Panc1 (cell line): ENCODE data around the gene SHB. TPM values are rescaled to one million over a fixed set of nuclear protein-coding genes. Genes with fewer than 3 reads are reported as not detected.

Source experiments
- ATAC-seq: fragments of 200-7000 bp; cut with Tn5 transposase; 2 replicates; pipeline ENCODE4 v1.9.1; 2020; ENCODE audit warnings: mild to moderate bottlenecking, moderate library complexity
- BruUV-seq: library from RNA; stranded (reverse); fragments of 400-500 nt; replicated peaks from 2 replicates; lab custom pipeline; 2021; lab: Mats Ljungman, UMichigan
- CTCF ChIA-PET: fragments of 300-600 bp; sonication (Branson Sonifier 250); formaldehyde crosslinking; loops from one replicate; lab custom pipeline; 2022; ENCODE audit warnings: antibody characterized with exemption; lab: Charles Lee
- POLR2A ChIA-PET: fragments of 300-600 bp; sonication (Branson Sonifier 250); formaldehyde crosslinking; loops from one replicate; lab custom pipeline; 2022; ENCODE audit warnings: antibody characterized with exemption; lab: Charles Lee
- DNase-seq: peaks from one replicate; pipeline ENCODE4 v3.0.0-alpha.2; 2010; ENCODE audit warnings: low read depth, low spot score
- H3K27ac ChIP-seq: 2 replicates; pipeline ENCODE4 v1.5.1; 2011; ENCODE audit warnings: mild to moderate bottlenecking, low read length, inconsistent platforms
- H3K27me3 ChIP-seq: fragments of 200-500 bp; sonication (Bioruptor generic); 2 replicates; pipeline ENCODE4 v1.6.0; 2014; ENCODE audit warnings: low read length, inconsistent platforms; ENCODE audit not compliant: control insufficient read depth, insufficient read depth
- H3K36me3 ChIP-seq: fragments of 200-500 bp; sonication (Bioruptor generic); 2 replicates; pipeline ENCODE4 v1.5.1; 2014; ENCODE audit warnings: inconsistent platforms, mild to moderate bottlenecking, low read length, moderate library complexity; ENCODE audit not compliant: control insufficient read depth, insufficient read depth
- H3K4me1 ChIP-seq: 2 replicates; pipeline ENCODE4 v1.5.1; 2011; ENCODE audit warnings: inconsistent platforms, mild to moderate bottlenecking, low read length, moderate library complexity; ENCODE audit not compliant: control insufficient read depth, insufficient read depth
- H3K4me3 ChIP-seq, 2 experiments: 2 replicates each; pipeline ENCODE4 v1.5.1; 2011 to 2012; ENCODE audit warnings: low read depth in 2 of 2, low read length in 2 of 2, mild to moderate bottlenecking in 2 of 2, inconsistent platforms in 1 of 2, moderate library complexity in 1 of 2
- H3K9me3 ChIP-seq: fragments of 200-500 bp; sonication (Bioruptor generic); 2 replicates; pipeline ENCODE4 v1.5.1; 2014; ENCODE audit warnings: low read depth, mild to moderate bottlenecking, inconsistent platforms, low read length, moderate library complexity; ENCODE audit not compliant: control insufficient read depth, insufficient read depth
- POLR2AphosphoS5 ChIP-seq: IDR thresholded peaks from 2 replicates; pipeline ENCODE4 v1.6.1; 2012; ENCODE audit warnings: mild to moderate bottlenecking, low read depth, low read length, moderate library complexity
- SIN3A ChIP-seq: IDR thresholded peaks from 2 replicates; pipeline ENCODE4 v1.6.1; 2012; ENCODE audit warnings: low read depth, mild to moderate bottlenecking, low read length, moderate library complexity, borderline replicate concordance; ENCODE audit not compliant: insufficient read depth
- TCF7L2 ChIP-seq: IDR thresholded peaks from 2 replicates; pipeline ENCODE4 v1.6.1; 2011; ENCODE audit warnings: mild to moderate bottlenecking, low read depth, low read length, inconsistent platforms
- in situ Hi-C: cut with HindIII; loops from 2 replicates; pipeline ENCODE4 v1.10.0; 2016; ENCODE audit warnings: low sequenced_read_pairs, low pct_unique_long_range_greater_than_20kb
- intact Hi-C: fragments of 100-400 bp; cut with micrococcal nuclease; formaldehyde crosslinking; loops from one replicate; pipeline ENCODE4 v1.10.0; 2022; ENCODE audit not compliant: unreplicated experiment
- total RNA-seq: library from RNA; stranded (reverse); gene quantifications from one replicate; pipeline ENCODE4 v1.2.1, GENCODE V29; 2021; ENCODE audit not compliant: unreplicated experiment
- TF ChIP-seq, protein P1 (sequence below), 2 experiments: IDR thresholded peaks; 2 replicates each; pipeline ENCODE4 v1.6.1; 2011 to 2012; ENCODE audit warnings: low read depth in 2 of 2, control low read depth in 1 of 2, low read length in 1 of 2, mild to moderate bottlenecking in 1 of 2, moderate library complexity in 1 of 2; ENCODE audit not compliant: insufficient read depth in 1 of 2
- TF ChIP-seq, protein P2 (sequence below): fragments of 450-650 bp; IDR thresholded peaks from 2 replicates; pipeline ENCODE4 v1.5.1; 2017; ENCODE audit warnings: mild to moderate bottlenecking

Gene SHB
- total RNA-seq, 1 experiment from 2014 or later = 59.9 TPM

DNA sequence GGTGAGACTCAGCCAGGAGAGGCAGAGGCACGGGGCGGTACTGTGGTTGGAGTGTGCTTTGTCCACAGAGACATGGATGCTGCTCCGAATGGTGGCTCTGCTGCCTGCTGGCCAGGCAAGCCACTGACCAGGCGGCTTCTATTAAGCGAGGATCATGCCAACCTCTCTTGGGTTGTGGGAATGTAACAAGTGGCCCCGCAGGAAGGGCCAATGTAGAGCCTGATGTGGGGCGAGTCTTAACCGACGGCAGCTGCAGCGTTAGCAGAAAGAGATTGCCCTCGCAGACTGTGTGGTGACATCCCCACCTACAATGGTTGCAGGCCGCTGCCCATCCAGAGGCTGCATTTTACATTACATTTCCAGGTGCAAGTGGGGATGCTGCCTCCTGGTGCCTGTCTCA, 118.5 kb downstream of the SHB start:
- ChIA-PET POLR2A (no interaction called here), CTCF (no interaction called here)
- in situ Hi-C loops = no loop called here
- Histone ChIP-seq H3K36me3 (peaks cover 6% of the 10 kb centered on the region), H3K4me1 (peaks cover 32% of the 10 kb centered on the region), H3K27me3 (no peaks in the 10 kb centered on the region), H3K9me3 (no peaks in the 10 kb centered on the region), H3K4me3 (no peak overlapping the region), H3K27ac (no peak overlapping the region)
- TF ChIP-seq, protein P1, sequence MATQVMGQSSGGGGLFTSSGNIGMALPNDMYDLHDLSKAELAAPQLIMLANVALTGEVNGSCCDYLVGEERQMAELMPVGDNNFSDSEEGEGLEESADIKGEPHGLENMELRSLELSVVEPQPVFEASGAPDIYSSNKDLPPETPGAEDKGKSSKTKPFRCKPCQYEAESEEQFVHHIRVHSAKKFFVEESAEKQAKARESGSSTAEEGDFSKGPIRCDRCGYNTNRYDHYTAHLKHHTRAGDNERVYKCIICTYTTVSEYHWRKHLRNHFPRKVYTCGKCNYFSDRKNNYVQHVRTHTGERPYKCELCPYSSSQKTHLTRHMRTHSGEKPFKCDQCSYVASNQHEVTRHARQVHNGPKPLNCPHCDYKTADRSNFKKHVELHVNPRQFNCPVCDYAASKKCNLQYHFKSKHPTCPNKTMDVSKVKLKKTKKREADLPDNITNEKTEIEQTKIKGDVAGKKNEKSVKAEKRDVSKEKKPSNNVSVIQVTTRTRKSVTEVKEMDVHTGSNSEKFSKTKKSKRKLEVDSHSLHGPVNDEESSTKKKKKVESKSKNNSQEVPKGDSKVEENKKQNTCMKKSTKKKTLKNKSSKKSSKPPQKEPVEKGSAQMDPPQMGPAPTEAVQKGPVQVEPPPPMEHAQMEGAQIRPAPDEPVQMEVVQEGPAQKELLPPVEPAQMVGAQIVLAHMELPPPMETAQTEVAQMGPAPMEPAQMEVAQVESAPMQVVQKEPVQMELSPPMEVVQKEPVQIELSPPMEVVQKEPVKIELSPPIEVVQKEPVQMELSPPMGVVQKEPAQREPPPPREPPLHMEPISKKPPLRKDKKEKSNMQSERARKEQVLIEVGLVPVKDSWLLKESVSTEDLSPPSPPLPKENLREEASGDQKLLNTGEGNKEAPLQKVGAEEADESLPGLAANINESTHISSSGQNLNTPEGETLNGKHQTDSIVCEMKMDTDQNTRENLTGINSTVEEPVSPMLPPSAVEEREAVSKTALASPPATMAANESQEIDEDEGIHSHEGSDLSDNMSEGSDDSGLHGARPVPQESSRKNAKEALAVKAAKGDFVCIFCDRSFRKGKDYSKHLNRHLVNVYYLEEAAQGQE (IDR thresholded peaks at IDR 0.05; ENCODE audit: insufficient read depth in 1 of 2, low read depth in 2 of 2, low read length in 1 of 2) = no peak
- TF ChIP-seq POLR2AphosphoS5 = no peak
- TF ChIP-seq TCF7L2 = no peak
- TF ChIP-seq, protein P2, sequence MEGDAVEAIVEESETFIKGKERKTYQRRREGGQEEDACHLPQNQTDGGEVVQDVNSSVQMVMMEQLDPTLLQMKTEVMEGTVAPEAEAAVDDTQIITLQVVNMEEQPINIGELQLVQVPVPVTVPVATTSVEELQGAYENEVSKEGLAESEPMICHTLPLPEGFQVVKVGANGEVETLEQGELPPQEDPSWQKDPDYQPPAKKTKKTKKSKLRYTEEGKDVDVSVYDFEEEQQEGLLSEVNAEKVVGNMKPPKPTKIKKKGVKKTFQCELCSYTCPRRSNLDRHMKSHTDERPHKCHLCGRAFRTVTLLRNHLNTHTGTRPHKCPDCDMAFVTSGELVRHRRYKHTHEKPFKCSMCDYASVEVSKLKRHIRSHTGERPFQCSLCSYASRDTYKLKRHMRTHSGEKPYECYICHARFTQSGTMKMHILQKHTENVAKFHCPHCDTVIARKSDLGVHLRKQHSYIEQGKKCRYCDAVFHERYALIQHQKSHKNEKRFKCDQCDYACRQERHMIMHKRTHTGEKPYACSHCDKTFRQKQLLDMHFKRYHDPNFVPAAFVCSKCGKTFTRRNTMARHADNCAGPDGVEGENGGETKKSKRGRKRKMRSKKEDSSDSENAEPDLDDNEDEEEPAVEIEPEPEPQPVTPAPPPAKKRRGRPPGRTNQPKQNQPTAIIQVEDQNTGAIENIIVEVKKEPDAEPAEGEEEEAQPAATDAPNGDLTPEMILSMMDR = no peak
- no peak for TF ChIP-seq SIN3A
- intact Hi-C loops = no loop called here
- ATAC-seq = no peak
- no peak for DNase-seq
- no TSS peak for BruUV-seq

DNA sequence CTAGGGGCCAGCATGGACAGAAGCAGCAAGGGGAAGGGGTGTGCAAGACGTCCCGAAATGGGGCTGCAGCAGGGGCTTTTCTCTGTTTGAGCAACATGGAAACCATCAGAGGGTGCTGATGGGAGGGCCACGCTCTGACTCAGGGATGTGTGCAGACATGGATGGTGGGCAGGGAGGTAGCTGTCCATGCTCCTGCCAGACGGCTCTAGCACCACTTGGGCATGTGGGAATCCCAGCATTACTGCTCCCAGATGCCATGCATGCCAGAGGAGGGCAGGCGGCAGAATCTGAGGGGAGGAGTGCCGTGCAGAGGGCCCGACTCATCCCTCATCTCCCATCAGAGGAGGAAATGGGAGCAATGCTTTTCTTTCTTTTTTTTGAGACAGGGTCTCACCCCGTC, 119.5 kb downstream of the SHB start:
- ChIA-PET CTCF (no interaction called here), POLR2A (no interaction called here)
- BruUV-seq = no TSS peak
- Histone ChIP-seq H3K4me1 (peaks cover 33% of the 10 kb centered on the region), H3K36me3 (peaks cover 2% of the 10 kb centered on the region), H3K4me3 (no peak overlapping the region), H3K27me3 (no peaks in the 10 kb centered on the region), H3K9me3 (no peaks in the 10 kb centered on the region), H3K27ac (no peak overlapping the region)
- TF ChIP-seq SIN3A (no peak), TCF7L2 (no peak), POLR2AphosphoS5 (no peak)
- TF ChIP-seq, protein P1 (IDR thresholded peaks at IDR 0.05; ENCODE audit: insufficient read depth in 1 of 2, low read depth in 2 of 2, low read length in 1 of 2) = no peak
- TF ChIP-seq, protein P2 = no peak
- DNase-seq (no peak), ATAC-seq (no peak)
- intact Hi-C loops (no loop called here), in situ Hi-C loops (no loop called here)
